GM19395 (cell line): ENCODE results near the gene VWA5A.

ENCODE experiments used
- ATAC-seq: cut with Tn5 transposase; IDR thresholded peaks from one replicate; pipeline ENCODE4 v1.9.1; 2021; ENCODE audit warnings: mild to moderate bottlenecking, moderate library complexity; ENCODE audit not compliant: unreplicated experiment

Gene VWA5A, protein sequence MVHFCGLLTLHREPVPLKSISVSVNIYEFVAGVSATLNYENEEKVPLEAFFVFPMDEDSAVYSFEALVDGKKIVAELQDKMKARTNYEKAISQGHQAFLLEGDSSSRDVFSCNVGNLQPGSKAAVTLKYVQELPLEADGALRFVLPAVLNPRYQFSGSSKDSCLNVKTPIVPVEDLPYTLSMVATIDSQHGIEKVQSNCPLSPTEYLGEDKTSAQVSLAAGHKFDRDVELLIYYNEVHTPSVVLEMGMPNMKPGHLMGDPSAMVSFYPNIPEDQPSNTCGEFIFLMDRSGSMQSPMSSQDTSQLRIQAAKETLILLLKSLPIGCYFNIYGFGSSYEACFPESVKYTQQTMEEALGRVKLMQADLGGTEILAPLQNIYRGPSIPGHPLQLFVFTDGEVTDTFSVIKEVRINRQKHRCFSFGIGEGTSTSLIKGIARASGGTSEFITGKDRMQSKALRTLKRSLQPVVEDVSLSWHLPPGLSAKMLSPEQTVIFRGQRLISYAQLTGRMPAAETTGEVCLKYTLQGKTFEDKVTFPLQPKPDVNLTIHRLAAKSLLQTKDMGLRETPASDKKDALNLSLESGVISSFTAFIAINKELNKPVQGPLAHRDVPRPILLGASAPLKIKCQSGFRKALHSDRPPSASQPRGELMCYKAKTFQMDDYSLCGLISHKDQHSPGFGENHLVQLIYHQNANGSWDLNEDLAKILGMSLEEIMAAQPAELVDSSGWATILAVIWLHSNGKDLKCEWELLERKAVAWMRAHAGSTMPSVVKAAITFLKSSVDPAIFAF

DNA sequence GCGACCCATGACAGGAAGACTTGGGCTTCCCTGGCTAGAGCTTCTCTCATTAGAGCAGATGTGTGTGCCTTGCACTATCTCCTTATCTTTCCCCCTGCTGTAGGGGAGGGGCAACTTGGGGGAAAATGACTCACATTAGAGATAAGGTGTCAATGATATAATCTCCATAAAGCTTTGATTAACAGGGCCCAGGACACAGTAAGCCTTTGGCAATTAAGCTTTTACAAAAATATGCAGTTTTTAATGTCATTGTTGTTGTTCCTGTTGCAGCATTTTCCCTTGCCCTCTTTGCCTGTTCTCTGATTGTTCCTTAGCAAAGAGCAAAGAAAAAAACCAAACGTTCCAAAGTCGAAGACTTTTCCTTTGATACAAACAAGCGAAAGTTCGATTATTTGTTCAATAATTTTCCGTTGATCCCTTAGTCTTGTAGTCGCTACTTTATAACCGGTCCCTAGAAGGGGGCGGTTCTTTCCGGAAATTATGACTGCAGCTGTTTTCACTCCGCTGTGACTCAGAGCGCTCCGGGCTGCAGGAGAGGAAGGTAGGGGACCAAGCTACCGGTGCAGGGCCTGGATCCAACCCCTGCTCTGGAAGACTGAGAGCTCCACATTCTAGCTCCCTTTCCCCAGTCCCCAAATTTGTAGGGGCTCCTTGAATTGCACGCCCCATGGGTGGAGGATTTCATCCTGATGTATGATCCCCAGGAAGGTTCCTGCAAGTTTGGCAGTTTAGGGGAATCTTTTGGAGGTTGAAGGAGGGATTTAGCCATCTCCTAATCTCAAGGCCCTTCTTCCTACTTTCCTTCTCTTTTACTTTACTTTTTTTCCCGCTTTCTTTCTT, at the start of gene VWA5A:
Gene VWA5A (plus strand): TSS at position 509 of the 840 bp plus-strand sequence. CDS start 2,062 bp downstream, outside the sequence.
- peak; percentile 100 for ATAC-seq

DNA sequence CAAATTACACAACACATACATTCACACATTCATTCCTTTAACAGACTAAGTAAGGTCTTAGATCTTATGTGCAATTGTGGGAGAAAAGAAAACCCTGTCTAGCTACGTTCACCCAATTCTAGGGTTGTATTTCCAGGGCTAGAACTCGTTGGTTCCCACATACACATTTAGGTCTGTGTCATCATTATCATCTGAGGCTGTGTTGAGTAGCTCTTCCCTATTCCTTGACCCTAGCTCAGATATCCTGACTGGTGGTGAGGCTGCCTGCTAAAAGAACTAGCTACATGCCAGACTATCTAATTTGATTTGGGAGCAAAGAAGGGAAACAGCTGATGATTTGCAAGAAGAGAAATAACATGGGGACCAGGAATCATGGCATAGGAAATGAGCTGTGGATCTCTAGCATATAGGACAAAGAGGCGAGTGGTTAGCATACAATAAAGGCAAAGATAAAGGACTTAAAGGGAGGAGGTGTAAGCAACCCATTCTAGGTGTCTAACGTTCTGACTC, 46.6 kb upstream of the VWA5A start:
- no peak for ATAC-seq

DNA sequence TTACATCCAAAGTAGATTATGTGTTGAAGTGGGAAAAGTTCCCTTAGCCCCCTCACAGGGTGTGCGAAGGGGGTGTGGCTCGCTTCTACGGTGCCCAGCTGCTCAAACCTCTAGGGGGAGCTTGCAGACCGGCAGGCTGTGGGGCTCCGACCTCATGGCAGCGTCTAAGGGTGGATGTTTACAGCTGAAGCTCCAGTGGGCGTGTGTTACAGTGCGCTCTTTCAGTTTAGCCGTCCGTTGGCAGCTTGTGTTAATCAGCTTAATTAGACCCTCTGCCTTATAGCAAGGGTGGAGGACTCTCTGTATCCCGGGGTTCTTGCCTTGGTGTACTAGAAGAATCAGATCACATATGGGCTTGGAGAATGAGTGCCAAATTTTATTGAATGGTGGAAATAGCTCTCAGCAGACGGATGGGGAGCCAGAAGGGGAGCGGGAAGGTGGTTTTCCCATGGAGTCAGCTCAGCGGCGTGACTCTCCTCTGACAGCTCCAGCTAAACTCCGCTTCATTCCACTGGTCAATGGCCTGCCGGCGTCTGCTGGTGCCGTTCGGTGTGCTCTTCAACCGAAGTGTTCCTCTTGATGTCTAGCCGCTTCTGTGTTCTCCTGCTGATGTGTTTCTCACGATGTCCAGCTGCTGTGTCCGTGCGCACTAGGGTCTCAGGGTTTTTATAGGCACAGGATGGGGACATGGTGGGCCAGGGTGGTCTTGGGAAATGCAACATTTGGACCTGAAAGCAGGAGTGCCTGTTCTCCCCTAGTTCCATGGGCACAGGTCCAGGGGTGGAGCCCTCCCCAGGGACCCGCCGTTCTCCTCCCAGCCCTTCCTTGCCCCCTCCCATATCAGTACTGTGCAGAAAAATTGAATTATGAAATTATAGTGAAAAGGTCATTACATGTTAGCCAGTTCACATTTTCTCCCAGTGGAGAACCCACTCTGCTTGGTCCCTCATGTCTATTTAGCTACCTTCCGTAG, 45.5 kb upstream of the VWA5A start:
- peak; percentile 74 for ATAC-seq

DNA sequence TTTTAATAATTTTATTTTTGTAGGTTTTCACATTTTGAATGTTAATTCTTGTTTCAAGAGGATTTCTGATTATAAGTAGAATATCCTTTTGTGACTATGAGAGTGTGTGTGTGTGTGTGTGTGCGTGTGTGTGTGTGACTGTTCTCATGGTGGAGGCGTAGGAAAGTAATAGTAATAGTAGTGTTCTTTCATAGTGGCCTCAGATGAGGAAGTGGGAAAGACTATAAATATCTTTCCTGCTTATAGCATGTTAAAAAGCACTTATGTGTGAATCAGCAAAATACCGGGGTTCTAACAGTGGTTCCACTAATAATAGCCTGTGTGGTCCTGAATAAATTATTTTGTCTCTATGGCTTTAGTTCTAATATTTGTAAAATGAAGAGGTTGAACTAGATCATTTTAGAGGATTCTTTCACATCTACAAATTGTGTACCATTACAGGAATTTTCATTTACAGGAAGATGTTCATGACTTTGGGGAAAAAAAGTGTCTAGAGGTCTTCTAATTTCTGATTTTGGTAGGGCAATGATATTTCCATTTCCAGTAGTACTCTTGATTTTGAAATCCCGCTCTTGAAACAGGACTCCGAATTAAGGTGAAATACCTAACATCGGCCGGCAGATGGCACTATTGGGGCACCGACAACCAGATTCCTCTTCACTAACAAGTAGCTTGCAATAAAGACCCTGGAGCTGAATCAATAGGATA, 44.2 kb upstream of the VWA5A start:
- peak; percentile 86 for ATAC-seq

DNA sequence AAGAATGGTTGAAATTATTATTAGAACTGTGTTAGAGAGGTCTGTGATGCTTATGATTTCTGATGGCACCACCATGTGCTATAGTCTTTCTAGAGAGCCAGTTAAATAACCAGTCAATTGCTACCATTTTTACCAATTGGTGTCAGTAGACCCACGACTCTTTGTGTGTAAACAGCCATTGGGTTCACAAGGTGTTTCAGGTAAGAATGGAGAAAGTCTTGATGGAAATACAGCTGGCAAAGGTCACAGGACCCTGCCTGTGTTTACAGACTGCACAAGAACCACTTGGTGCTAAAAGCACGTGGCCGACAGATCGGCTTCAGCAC, 43.7 kb upstream of the VWA5A start:
- ATAC-seq = no peak

DNA sequence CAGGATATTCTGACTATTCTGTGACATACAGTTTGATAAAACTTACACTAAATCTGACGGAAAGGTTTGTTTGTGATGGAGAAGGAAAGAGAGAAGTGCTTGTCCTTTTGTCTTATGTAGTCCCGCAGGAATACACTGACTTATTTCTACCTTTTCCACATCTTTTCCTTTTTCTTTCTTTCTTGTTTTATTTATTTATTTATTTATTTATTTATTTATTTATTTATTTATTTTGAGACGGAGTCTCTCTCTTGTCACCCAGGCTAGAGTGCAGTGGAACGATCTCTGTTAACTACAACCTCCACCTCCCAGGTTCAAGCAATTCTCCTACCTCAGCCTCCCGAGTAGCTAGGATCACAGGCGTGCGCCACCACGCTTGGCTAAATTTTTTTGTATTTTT, 43.1 kb upstream of the VWA5A start:
- no peak for ATAC-seq

DNA sequence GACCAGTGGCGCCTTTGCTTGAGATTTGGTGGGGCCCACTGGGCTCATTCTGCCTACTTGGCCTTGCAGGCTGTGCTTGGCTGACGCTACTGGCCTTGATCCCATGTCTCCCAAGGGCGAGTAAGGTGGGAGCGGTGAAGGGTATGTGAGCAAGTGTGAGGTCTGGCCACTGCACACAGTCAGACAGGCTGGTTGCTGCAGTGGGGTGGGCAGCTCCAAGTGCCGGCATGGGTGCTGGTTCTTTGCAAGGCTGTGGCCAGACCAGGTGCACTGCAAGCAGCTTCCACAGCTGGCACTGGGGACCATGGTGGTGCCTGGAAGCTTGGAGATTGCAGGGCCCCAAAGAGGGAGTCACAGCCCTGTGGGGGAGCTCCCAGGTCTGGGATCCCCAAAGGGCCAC, 40.7 kb upstream of the VWA5A start:
- ATAC-seq = no peak

DNA sequence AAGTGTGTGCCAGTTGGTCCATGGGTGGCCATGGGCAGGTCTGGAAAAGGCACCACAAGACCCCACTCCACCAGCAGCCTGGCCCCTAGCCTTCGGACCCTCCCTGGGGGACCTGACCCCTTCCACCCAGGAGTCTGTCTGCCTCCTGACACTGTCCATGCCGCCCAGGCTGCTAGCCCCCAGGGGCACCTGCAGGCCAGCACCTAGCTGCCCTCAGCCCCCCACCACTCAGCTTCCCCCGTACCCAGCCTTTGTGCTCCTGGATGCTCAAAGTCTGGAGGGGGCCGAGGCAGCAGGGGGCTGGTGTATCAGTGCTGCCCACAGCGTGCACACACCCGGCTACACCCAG, 39.8 kb upstream of the VWA5A start:
- no peak for ATAC-seq

DNA sequence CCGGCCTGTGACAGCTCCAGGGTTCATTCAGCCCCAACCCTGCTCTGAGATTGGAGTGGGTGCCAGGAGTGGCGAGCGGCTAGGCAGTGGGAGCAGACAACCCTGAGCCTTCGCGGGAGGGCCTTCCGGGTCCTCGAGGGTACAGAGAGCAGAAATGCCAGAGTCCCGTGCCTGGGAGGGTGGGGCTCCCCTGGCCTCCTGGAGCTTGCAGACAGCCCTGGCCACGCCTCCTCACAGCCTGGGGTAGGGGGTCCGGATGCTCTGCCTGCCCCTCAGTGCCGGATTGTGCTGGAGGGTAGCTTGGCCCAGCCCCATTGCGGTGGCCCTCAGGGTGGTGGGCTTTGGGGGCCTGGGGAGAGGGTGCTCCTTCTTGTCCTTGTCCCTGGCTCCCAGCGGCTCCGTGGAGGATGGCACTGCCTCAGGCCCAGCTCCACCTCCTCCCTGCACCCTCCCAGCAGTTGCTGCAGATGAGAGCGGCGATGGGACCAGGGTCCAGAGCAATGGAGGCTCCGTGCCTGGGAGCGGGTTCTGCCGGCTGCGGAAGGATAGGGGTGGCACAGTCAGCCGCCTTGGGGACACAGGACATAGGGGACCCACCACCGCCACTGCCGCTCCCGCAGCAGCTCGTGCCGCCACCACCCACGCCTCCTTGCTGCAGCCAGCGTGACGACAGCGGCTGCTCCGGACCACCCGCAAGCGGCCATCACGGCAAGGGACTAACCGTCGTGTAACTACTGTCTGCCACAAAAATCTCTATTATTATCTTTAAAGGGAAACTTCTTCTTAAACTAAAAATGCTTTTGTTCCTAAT, 39.2 kb upstream of the VWA5A start:
- peak; percentile 76 for ATAC-seq

DNA sequence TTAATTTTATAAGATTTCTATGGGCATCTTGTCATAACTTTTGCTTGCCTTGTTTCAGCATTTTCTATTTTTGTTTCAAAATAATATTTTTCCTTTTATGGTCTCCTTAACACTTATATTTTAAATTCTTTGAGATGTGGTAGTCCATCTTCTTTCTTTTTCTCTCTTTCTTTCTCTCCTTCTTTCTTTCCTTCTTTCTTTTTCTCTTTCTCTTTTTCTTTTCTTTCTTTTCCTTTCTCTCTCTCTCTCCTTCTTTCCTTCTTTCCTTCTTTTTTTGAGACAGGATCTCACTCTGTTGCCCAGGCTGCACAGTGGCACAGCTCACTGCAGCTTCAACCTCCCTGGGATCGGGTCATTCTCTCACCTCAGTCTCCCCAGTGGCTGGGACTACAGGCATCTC, 38.0 kb upstream of the VWA5A start:
- no peak for ATAC-seq

DNA sequence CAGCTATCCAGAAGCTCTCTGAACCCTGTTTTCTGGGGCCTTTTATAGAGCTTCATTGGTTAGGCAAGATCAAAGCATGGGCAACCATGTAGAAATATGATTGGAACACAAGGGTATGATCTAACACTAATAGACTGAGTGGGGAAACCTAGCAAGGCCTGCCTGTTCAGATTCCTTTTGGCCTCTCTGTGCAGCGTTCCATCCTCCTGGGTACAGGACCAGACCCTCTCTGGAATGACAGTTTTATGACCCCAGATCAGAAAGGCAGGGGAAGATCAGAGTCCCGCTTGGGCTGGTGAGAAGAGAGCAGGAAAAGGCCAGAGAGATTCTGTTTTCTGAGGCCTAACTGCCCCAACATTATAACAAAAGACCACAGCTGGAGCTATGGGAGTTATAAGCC, 36.7 kb upstream of the VWA5A start:
- no peak for ATAC-seq

DNA sequence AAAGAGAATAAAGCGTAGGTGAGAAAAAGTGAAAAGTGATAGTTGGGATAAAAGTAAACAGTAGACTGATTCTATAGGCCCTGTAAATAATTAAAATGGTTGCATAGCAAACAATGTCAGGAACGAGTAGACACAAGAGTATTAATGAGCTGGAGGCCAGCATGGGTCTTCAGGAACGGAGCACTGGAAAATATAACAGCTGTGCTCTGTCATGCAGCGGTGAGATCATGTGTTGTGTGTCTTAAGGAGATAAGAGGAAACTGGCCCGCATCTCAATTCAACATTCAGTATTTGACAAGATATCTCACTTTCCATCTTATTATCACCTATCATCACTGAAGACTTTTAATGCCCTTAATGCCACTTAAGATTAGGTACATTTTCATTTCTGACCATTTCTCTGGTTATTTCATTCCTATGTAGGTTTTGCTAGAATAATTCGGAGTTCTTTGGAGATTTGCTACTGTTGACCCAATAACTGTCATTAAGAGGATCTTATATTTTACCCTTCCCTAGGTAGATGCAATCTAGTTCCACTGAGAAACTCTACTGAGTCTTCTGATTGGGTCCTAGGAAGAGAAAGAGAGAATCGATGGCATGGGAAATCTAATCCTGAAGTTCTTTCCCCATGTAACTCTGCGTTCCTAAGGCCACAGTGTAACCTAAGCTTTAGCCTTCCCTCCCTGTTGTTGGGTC, 35.5 kb upstream of the VWA5A start:
- ATAC-seq = no peak

DNA sequence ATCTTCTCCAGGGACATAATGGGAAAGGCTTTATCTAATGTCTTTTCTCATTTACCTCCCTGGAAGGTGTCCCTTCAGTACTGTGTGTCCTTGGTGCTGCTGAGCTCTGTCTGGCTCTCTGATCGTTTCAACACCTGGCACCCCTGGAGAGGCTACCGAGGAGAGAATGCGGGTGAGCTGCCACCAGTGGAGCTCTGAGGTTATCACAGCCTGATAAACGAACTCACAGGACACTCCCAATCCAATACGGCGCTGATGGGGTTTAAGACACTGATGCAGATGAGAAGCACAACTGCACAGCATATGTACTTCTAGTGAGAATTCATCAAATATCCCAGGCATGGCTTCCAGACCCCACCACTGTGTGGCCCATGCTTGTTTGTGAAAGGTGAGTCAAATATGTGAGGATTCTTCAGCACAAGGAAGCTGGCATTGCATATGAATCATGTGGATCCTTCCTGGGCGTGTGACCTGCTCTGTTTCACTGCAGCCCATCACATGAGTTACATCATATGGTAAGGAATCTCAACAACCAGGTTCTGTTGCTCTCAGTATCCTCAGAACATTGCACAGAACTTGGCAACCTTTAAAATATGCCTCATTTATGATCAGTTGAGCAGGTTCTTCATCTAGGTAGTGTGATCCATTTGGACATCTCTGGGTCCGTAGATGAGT, 34.8 kb upstream of the VWA5A start:
- no peak for ATAC-seq

DNA sequence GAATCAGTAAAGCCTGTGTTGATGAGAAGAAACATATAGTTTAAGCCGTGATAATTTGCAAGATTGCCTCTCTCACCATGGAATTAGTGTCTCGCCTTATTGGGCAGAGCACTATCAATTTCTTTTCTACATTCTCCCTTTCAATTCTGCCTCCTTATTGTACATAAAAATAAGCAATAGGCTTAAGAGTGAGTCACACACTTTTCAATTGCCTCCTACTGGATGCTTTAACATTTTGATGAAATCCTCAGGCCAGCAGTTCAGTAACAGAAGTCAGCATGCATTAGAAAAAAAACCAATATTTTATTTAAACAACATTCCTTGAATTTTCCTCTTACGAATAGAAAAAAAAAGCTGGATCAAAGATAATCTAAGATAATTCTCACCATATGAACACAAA, 33.8 kb upstream of the VWA5A start:
- no peak for ATAC-seq

DNA sequence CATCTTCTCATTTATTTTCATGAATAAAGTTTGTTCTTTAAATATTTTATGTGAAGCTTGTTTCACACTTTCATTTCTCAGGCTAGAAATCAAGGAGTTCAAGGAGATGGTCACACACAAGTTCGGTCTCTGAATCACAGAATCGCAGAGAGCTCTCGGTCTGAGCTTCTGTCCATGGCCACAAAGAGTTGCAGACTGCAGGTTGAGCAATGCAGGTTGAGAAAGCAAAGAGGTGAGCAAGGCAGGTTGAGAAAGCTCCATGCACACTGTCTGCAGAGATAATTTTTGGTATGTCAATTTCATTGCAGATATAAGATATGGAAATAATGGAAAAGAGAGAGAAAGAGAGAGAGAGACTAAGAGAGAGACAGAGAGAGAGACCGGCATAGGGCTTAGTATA, 32.9 kb upstream of the VWA5A start:
- ATAC-seq = no peak

DNA sequence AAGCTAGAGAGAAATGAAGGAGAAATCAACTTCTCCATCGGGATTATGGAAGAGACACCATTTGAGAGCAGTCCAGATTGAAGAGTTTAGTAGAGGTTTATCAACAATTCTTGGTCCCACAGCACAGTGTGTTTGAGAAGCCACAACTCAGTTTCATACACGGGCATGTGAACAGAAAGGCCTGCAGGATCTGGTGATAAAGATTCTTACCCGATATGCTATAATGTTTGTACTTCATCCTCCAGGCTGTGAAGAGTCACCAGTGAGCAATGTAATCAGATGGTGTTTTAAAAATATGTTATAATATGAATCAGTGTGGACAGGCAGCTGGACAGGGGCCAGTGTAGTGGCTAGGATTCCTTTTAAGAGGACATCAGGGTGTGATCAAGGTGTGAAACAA, 29.7 kb upstream of the VWA5A start:
- ATAC-seq = no peak

DNA sequence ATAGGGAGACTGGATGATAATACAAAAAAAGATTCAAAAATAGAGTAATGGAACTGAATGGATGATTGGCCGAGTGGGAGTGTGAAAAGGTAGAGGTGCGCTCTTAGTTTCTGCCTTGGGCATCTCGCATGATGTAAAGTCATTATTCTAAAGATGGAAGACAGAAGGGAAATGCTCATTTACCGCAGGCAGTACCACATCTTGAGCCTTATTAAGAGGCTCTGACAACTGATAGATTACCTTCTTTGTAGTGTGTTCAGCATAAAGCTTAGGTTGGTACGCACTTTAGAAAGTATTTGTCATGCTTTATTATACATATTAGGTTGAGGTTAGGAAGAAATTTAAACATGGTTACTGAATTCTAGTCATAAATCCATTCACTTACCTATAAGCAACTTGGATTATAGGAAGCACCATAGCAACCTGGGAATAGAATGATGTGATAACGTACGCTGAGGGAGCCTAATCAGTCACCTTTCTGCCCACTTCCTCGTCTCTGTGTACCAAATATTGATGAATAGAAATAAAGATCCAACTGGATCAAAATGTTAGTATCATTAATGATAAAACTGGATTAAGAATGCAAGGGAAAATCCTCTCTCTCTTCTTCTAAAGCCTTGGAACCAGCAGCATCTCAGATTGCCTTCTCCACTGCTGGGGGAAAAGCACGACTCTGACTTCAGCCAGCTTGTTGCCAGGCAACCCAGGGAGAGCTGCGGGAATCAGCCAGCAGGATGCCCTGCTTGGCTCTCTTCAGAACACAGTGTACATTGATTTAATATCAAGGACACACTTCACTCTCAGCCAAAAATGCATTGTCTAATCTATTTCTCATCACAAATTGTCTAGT, 29.0 kb upstream of the VWA5A start:
- ATAC-seq = no peak
